A549 (cell line): ENCODE results near the gene KLHL30. TPM values are rescaled to one million over a fixed set of nuclear protein-coding genes. Genes with fewer than 3 reads are reported as not detected.

Source experiments
- ATAC-seq, 2 experiments: fragments of 200-7000 bp in 1 of 2; fragments of >200 bp in 1 of 2; cut with Nextera tagmentation in 1 of 2; cut with Tn5 transposase in 1 of 2; 3 replicates each; pipeline versions ENCODE4 v1.8.0 to v1.9.1; 2018 to 2020; ENCODE audit warnings: mild to moderate bottlenecking in 1 of 2, moderate library complexity in 1 of 2
- CTCF ChIA-PET: fragments of 300-600 bp; sonication (Branson Sonifier 250); formaldehyde crosslinking; extraction: SDS; loops from one replicate; lab custom pipeline; 2021; ENCODE audit warnings: antibody characterized with exemption, inconsistent platforms; lab: Yijun Ruan, JAX
- POLR2A ChIA-PET: fragments of 350-600 bp; formaldehyde crosslinking; extraction: SDS; loops from one replicate; lab custom pipeline; 2021; ENCODE audit warnings: antibody characterized with exemption, inconsistent platforms; lab: Yijun Ruan, JAX
- DNase-seq, 2 experiments: peaks; one replicate each; pipeline versions ENCODE4 v3.0.0 to v3.0.0-alpha.2; 2011 to 2016; ENCODE audit warnings: low read depth in 1 of 2, low spot score in 1 of 2
- FAIRE-seq: peaks from 2 replicates; lab custom pipeline; 2011; peaks lifted over from hg19 to GRCh38; lab: Jason Lieb, UNC
- H3K27ac ChIP-seq, 2 experiments: fragments of >200 bp; sonication (Bioruptor Twin); formaldehyde crosslinking; 3 replicates each; pipeline ENCODE4 v1.5.1; 2016 to 2017
- H3K4me1 ChIP-seq: fragments of >200 bp; sonication (Bioruptor Twin); formaldehyde crosslinking; 3 replicates; pipeline ENCODE4 v1.6.1; 2016
- H3K4me2 ChIP-seq: fragments of >200 bp; sonication (Bioruptor Twin); formaldehyde crosslinking; 3 replicates; pipeline ENCODE4 v1.6.1; 2016
- H3K4me3 ChIP-seq: fragments of >200 bp; sonication (Bioruptor Twin); formaldehyde crosslinking; 3 replicates; pipeline ENCODE4 v1.5.1; 2016
- H3K9me3 ChIP-seq: fragments of >200 bp; sonication (Bioruptor Twin); formaldehyde crosslinking; 3 replicates; pipeline ENCODE4 v1.6.1; 2016
- CHD2 ChIP-seq: fragments of 150-350 bp; IDR thresholded peaks from 2 replicates; pipeline ENCODE4 v1.6.1; 2014; ENCODE audit warnings: low read length; ENCODE audit not compliant: partially characterized antibody
- EHMT2 ChIP-seq: fragments of 200-600 bp; sonication (generic); IDR thresholded peaks from 2 replicates; pipeline ENCODE4 v1.6.1; 2016; ENCODE audit warnings: antibody characterized with exemption, low read depth, mild to moderate bottlenecking, moderate library complexity
- FOXS1 ChIP-seq: fragments of 250-450 bp; sonication (Bioruptor Pico); IDR thresholded peaks from 2 replicates; pipeline ENCODE4 v1.5.0; 2020; ENCODE audit warnings: mild to moderate bottlenecking, moderate library complexity
- GATA3 ChIP-seq: IDR thresholded peaks from 2 replicates; pipeline ENCODE4 v1.6.1; 2012; ENCODE audit warnings: borderline replicate concordance
- HOXB13 ChIP-seq: fragments of 250-450 bp; sonication (Bioruptor Pico); IDR thresholded peaks from 2 replicates; pipeline ENCODE4 v1.5.0; 2020; ENCODE audit warnings: low read depth, mild to moderate bottlenecking, moderate library complexity
- JUN ChIP-seq, 2 experiments: fragments of >200 bp; sonication (Bioruptor Twin); formaldehyde crosslinking; IDR thresholded peaks; 2 replicates in 1 of 2; 3 replicates in 1 of 2; pipeline ENCODE4 v1.6.1; 2016 to 2017
- KDM1A ChIP-seq: fragments of 200-600 bp; sonication (generic); IDR thresholded peaks from 2 replicates; pipeline ENCODE4 v1.6.1; 2016; ENCODE audit warnings: low read depth, mild to moderate bottlenecking
- KDM5A ChIP-seq: fragments of 200-600 bp; sonication (generic); IDR thresholded peaks from 2 replicates; pipeline ENCODE4 v1.6.1; 2016; ENCODE audit warnings: antibody characterized with exemption, mild to moderate bottlenecking
- MAFK ChIP-seq: fragments of 450-650 bp; IDR thresholded peaks from 2 replicates; pipeline ENCODE4 v1.6.1; 2014; ENCODE audit not compliant: partially characterized antibody
- MAZ ChIP-seq: fragments of 150-350 bp; IDR thresholded peaks from 2 replicates; pipeline ENCODE4 v1.6.1; 2014; ENCODE audit warnings: antibody characterized with exemption, low read depth, low read length, borderline replicate concordance
- TFCP2L1 ChIP-seq: fragments of 250-450 bp; sonication (Bioruptor Pico); IDR thresholded peaks from 2 replicates; pipeline ENCODE4 v1.5.0; 2021; ENCODE audit warnings: mild to moderate bottlenecking
- ZFP36 ChIP-seq: fragments of 450-650 bp; IDR thresholded peaks from 2 replicates; pipeline ENCODE4 v1.6.1; 2014; ENCODE audit warnings: borderline replicate concordance; ENCODE audit not compliant: partially characterized antibody
- WGBS: methylation state at CpG from one replicate; pipeline ENCODE4 v1.1.6; 2017; ENCODE audit errors: missing lambda C conversion rate; 5-methylcytosine and 5-hydroxymethylcytosine counted together
- polyA plus RNA-seq, 4 experiments: library from polyadenylated mRNA; depleted of rRNA in 3 of 4; stranded (reverse); fragments of >200 nt; fragmentation: RNase III in 1 of 4; extraction: RNeasy Plus Mini Kit Qiagen cat#74134 plus additional on column Dnase treatment in 1 of 4; gene quantifications; 2 replicates in 3 of 4; 3 replicates in 1 of 4; pipeline ENCODE4 v1.2.3, GENCODE V29; 2011 to 2017
- TF ChIP-seq, protein P1 (sequence below): fragments of 250-450 bp; sonication (Bioruptor Pico); IDR thresholded peaks from 2 replicates; pipeline ENCODE4 v1.5.0; 2020; ENCODE audit warnings: low read depth, mild to moderate bottlenecking, moderate library complexity
- TF ChIP-seq, protein P2 (sequence below): fragments of 250-450 bp; sonication (Bioruptor Pico); IDR thresholded peaks from 2 replicates; pipeline ENCODE4 v1.5.0; 2021; ENCODE audit warnings: mild to moderate bottlenecking, moderate library complexity, borderline replicate concordance
- TF ChIP-seq, protein P3 (sequence below): fragments of >200 bp; sonication (Bioruptor Twin); formaldehyde crosslinking; IDR thresholded peaks from 3 replicates; pipeline ENCODE4 v1.6.1; 2016
- TF ChIP-seq, protein P4 (sequence below): fragments of 150-350 bp; IDR thresholded peaks from 2 replicates; pipeline ENCODE4 v1.6.1; 2014; ENCODE audit warnings: low read depth, mild to moderate bottlenecking, low read length

Gene KLHL30
- polyA plus RNA-seq, 2 of the 4 experiments (the other 2 are of a cell fraction) = 0.04 TPM

DNA sequence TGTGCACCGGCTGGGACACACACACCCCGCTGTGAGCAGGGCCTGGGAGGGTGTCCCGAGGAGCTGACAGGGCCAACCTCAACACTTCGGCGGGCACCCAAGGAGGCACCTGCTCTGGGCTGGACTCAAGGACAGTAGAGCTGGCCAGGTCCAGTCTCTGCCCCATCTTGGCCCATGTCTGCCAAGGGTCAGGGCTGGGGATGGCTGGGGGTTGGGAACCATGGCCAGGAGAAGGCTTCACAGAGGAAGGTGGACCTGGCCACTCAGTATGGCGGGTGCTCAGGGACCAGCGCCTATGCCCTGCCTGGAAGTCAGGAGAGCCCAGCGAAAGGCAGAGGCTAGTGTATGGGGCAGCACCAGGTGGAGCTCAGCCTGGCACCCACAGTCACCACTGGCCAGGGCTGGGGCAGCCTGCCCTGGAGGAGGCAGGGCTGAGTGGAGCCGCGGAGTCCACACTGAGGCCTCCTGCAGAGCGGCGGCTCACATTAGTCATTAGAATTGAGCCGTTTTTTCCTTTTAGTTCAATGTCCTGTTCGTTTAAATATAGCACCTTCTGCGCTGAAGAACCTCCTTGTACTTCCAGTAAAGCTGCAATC, 24.5 kb downstream of the KLHL30 start (continued):
- TF ChIP-seq CHD2 = no peak
- TF ChIP-seq EHMT2 = no peak
- no peak for TF ChIP-seq HOXB13
- no peak for TF ChIP-seq MAFK
- no peak for TF ChIP-seq GATA3
- TF ChIP-seq, protein P1, sequence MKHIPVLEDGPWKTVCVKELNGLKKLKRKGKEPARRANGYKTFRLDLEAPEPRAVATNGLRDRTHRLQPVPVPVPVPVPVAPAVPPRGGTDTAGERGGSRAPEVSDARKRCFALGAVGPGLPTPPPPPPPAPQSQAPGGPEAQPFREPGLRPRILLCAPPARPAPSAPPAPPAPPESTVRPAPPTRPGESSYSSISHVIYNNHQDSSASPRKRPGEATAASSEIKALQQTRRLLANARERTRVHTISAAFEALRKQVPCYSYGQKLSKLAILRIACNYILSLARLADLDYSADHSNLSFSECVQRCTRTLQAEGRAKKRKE = no peak

DNA sequence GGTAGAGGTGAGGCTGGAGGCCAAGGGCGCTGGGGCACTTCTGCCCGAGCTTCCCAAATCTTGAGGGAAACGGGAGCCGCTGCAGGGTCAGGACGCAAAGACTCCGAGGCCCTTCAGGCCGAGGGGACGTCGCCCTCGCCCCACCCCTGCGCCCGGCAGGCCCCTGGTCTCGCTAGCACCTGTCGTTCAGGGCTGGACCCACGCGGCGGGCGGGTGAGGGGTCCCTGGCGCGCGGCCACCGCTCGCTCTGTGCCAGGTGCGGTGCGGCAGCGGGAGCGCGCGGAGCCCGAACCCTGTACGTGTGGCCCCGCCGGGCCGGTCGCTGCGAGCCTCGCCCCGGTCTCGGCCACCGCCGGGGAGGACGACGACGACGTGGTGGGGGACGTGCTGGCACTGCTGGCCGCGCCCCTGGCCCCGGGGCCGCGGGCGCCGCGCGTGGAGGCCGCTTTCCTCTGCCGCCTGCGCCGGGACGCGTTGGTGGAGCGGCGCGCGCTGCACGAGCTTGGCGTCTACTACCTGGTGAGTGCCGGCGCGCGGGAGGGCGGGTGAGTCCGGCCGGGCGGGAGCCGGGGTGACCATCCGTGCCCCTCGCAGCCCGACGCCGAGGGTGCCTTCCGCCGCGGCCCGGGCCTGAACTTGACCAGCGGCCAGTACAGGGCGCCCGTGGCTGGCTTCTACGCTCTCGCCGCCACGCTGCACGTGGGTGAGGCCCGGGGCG, 25.2 kb downstream of the KLHL30 start:
- CTCF ChIA-PET = interaction anchor here (1.1 to 1.4 kb wide), 2 partner anchors 10 to 39 kb away, joined by 4 read pairs; no protein-coding TSS in a partner anchor
- POLR2A ChIA-PET = no interaction called here
- peak overlapping the region; percentile 59 for H3K4me2 ChIP-seq
- FAIRE-seq (no peak), ATAC-seq (no peak), DNase-seq (no peak)
- peaks cover 23% of the 10 kb centered on the region for H3K4me1 ChIP-seq
- 81% methylated on average over 37 of the region's 95 CpGs for WGBS
- no peak overlapping the region for H3K4me3 ChIP-seq
- H3K27ac ChIP-seq = peak overlapping the region in 1 of 2 experiments; percentile 6; a peak in 1 of 6 replicates
- no peaks in the 10 kb centered on the region for H3K9me3 ChIP-seq
- no peak for TF ChIP-seq KDM1A
- TF ChIP-seq JUN (IDR thresholded peaks at IDR 0.05) = no peak
- TF ChIP-seq, protein P2, sequence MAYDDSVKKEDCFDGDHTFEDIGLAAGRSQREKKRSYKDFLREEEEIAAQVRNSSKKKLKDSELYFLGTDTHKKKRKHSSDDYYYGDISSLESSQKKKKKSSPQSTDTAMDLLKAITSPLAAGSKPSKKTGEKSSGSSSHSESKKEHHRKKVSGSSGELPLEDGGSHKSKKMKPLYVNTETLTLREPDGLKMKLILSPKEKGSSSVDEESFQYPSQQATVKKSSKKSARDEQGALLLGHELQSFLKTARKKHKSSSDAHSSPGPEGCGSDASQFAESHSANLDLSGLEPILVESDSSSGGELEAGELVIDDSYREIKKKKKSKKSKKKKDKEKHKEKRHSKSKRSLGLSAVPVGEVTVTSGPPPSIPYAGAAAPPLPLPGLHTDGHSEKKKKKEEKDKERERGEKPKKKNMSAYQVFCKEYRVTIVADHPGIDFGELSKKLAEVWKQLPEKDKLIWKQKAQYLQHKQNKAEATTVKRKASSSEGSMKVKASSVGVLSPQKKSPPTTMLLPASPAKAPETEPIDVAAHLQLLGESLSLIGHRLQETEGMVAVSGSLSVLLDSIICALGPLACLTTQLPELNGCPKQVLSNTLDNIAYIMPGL (CRISPR knock-in tag) = no peak
- no peak for TF ChIP-seq EHMT2

DNA sequence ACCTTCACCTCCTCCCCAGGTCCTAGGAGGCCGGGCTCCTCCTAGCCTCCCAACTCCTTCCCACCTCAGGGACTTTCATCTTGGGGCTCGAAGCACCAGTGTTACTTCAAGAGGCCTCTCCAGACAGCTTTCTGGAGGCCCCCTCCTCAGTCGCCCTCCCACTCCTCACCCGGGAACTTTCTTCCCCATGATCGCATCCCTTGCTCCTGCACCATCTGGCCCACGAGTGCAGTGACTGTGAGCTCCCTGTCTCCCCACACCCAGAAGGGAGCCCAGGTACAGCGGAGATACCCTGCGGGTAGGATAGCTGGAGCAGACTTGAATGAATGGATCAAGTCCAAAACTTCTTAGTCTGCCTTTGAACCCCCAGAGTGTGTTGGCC, 26.4 kb downstream of the KLHL30 start:
- FAIRE-seq (no peak), DNase-seq (no peak), ATAC-seq (no peak)
- H3K4me2 ChIP-seq = no peak overlapping the region
- ChIA-PET CTCF (interaction anchor here (1.3 kb wide), 1 partner anchor 27 kb away, joined by 3 read pairs; no protein-coding TSS in a partner anchor), POLR2A (no interaction called here)
- no peaks in the 10 kb centered on the region for H3K9me3 ChIP-seq
- WGBS = 88% methylated on average over 8 of the region's 8 CpGs
- no peak overlapping the region for H3K27ac ChIP-seq
- TF ChIP-seq, protein P3, sequence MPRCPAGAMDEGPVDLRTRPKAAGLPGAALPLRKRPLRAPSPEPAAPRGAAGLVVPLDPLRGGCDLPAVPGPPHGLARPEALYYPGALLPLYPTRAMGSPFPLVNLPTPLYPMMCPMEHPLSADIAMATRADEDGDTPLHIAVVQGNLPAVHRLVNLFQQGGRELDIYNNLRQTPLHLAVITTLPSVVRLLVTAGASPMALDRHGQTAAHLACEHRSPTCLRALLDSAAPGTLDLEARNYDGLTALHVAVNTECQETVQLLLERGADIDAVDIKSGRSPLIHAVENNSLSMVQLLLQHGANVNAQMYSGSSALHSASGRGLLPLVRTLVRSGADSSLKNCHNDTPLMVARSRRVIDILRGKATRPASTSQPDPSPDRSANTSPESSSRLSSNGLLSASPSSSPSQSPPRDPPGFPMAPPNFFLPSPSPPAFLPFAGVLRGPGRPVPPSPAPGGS = no peak
- TF ChIP-seq FOXS1 (CRISPR knock-in tag) (no peak), TFCP2L1 (CRISPR knock-in tag) (no peak), HOXB13 (no peak), KDM5A (no peak), ZFP36 (no peak), MAFK (no peak), MAZ (no peak)
- TF ChIP-seq, protein P4, sequence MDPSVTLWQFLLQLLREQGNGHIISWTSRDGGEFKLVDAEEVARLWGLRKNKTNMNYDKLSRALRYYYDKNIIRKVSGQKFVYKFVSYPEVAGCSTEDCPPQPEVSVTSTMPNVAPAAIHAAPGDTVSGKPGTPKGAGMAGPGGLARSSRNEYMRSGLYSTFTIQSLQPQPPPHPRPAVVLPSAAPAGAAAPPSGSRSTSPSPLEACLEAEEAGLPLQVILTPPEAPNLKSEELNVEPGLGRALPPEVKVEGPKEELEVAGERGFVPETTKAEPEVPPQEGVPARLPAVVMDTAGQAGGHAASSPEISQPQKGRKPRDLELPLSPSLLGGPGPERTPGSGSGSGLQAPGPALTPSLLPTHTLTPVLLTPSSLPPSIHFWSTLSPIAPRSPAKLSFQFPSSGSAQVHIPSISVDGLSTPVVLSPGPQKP = no peak
- TF ChIP-seq, protein P2 (CRISPR knock-in tag) = no peak
- H3K4me1 ChIP-seq = peaks cover 29% of the 10 kb centered on the region
- H3K4me3 ChIP-seq = no peak overlapping the region
